ENCODE results near the gene CXCL6. TPM values are rescaled to one million over a fixed set of nuclear protein-coding genes. Genes with fewer than 3 reads are reported as not detected.

CXCL6 gene
- polyA plus RNA-seq, 1 of the 3 experiments (the other 2 are of a cell fraction) = 0.02 TPM

- peaks cover 4% of the 10 kb centered on the region for H3F3A ChIP-seq (replicated peaks; ENCODE audit: insufficient read depth)
- peaks cover 10% of the 10 kb centered on the region; the same call in 1 of the 2 replicates for H3K27me3 ChIP-seq (ENCODE audit: insufficient read depth)
- H4K20me1 ChIP-seq (ENCODE audit: insufficient read depth) = no peaks in the 10 kb centered on the region
- H3K9ac ChIP-seq = no peak overlapping the region
- H3K4me1 ChIP-seq (ENCODE audit: control insufficient read depth in 1 of 2, insufficient read depth in 2 of 2, low read depth in 1 of 2, low read length in 1 of 2) = no peaks in the 10 kb centered on the region
- WGBS (ENCODE audit: low lambda C conversion rate) = 2% methylated on average over 2 of the region's 2 CpGs
- no peak for TF ChIP-seq JUND (IDR thresholded peaks at IDR 0.05)
- TF ChIP-seq EZH2phosphoT487 (IDR thresholded peaks at IDR 0.05; ENCODE audit: borderline replicate concordance, low read depth) = no peak
- TF ChIP-seq FOXM1 (IDR thresholded peaks at IDR 0.05; ENCODE audit: low read depth) = no peak
- no peak overlapping the region for H3K4me3 ChIP-seq (ENCODE audit: low read depth in 2 of 2, low read length in 1 of 2)
- 0 out of 2 replicates have a peak, but pooled peaks cover 3% of the 10 kb centered on the region for H3K9me2 ChIP-seq
- H3K9me3 ChIP-seq = no peaks in the 10 kb centered on the region
- no peak overlapping the region for H2AFZ ChIP-seq (ENCODE audit: low read depth)
- no peaks in the 10 kb centered on the region for H3K36me3 ChIP-seq (replicated peaks in 1 of 2; ENCODE audit: control insufficient read depth in 1 of 2, insufficient read depth in 2 of 2, low read length in 1 of 2)
- no peak overlapping the region for H3K27ac ChIP-seq (ENCODE audit: low read depth in 2 of 2, low read length in 1 of 2)
- POLR2A ChIA-PET = no interaction called here
- no peak overlapping the region for H3K4me2 ChIP-seq
- CTCF ChIA-PET = no interaction called here
- no peak for DNase-seq
- H3K79me2 ChIP-seq (ENCODE audit: insufficient read depth) = no peaks in the 10 kb centered on the region
Observed at GRCh38 chr4:73844806-73845205, 8.3 kb downstream of the CXCL6 start.

GRCh38 chr4:73847526-73848182 is 11.2 kb downstream of the CXCL6 start:
- DNase-seq = no peak
- Histone ChIP-seq H3K4me1 (ENCODE audit: control insufficient read depth in 1 of 2, insufficient read depth in 2 of 2, low read depth in 1 of 2, low read length in 1 of 2) (no peaks in the 10 kb centered on the region), H3K9ac (no peak overlapping the region), H3F3A (replicated peaks; ENCODE audit: insufficient read depth) (peaks cover 4% of the 10 kb centered on the region), H4K20me1 (ENCODE audit: insufficient read depth) (no peaks in the 10 kb centered on the region), H3K9me3 (no peaks in the 10 kb centered on the region), H3K9me2 (0 out of 2 replicates have a peak, but pooled peaks cover 3% of the 10 kb centered on the region), H3K4me3 (ENCODE audit: low read depth in 2 of 2, low read length in 1 of 2) (no peak overlapping the region), H2AFZ (ENCODE audit: low read depth) (no peak overlapping the region), H3K27me3 (ENCODE audit: insufficient read depth) (peaks cover 10% of the 10 kb centered on the region; the same call in 1 of the 2 replicates), H3K79me2 (ENCODE audit: insufficient read depth) (no peaks in the 10 kb centered on the region), H3K4me2 (no peak overlapping the region), H3K27ac (ENCODE audit: low read depth in 2 of 2, low read length in 1 of 2) (no peak overlapping the region), H3K36me3 (replicated peaks in 1 of 2; ENCODE audit: control insufficient read depth in 1 of 2, insufficient read depth in 2 of 2, low read length in 1 of 2) (no peaks in the 10 kb centered on the region)
- TF ChIP-seq MAX (IDR thresholded peaks at IDR 0.05; ENCODE audit: low read depth) = no peak
- no peak for TF ChIP-seq REST (IDR thresholded peaks at IDR 0.05; ENCODE audit: low read depth, low read length)
- no peak for TF ChIP-seq PBX3 (IDR thresholded peaks at IDR 0.05)
- no peak for TF ChIP-seq MEF2A (IDR thresholded peaks at IDR 0.05; ENCODE audit: borderline replicate concordance, low read depth)
- no peak for TF ChIP-seq RAD21 (IDR thresholded peaks at IDR 0.05; ENCODE audit: low read length)
- TF ChIP-seq CHD2 (IDR thresholded peaks at IDR 0.05; ENCODE audit: low read length, partially characterized antibody) = no peak
- TF ChIP-seq SMC3 (IDR thresholded peaks at IDR 0.05; ENCODE audit: low read depth, low read length) = no peak
- no peak for TF ChIP-seq EP300 (IDR thresholded peaks at IDR 0.05; ENCODE audit: borderline replicate concordance in 1 of 2, low read depth in 1 of 2, low read length in 1 of 2)
- no peak for TF ChIP-seq USF1 (IDR thresholded peaks at IDR 0.05; ENCODE audit: borderline replicate concordance, low read depth)
- TF ChIP-seq RXRA (IDR thresholded peaks at IDR 0.05; ENCODE audit: borderline replicate concordance, low read depth) = no peak
- TF ChIP-seq TEAD4 (IDR thresholded peaks at IDR 0.05; ENCODE audit: borderline replicate concordance, insufficient read depth) = no peak
- CTCF ChIA-PET = no interaction called here
- WGBS (ENCODE audit: low lambda C conversion rate) = 9% methylated on average over 2 of the region's 3 CpGs
- POLR2A ChIA-PET = no interaction called here
